Neural progenitor cell (in vitro differentiated cells): ENCODE measurements around the gene EN2. TPM values are rescaled to one million over a fixed set of nuclear protein-coding genes. Genes with fewer than 3 reads are reported as not detected.

ENCODE experiments used
- DNase-seq: peaks from one replicate; pipeline ENCODE4 v3.0.0-alpha.2; 2016; ENCODE audit warnings: low spot score
- H2AFZ ChIP-seq: fragments of 200-600 bp; sonication (generic); replicated peaks from 2 replicates; pipeline ENCODE4 v1.6.1; 2016; ENCODE audit warnings: antibody characterized with exemption
- H3F3A ChIP-seq: fragments of 200-600 bp; sonication (generic); 2 replicates; pipeline ENCODE4 v1.6.1; 2016; ENCODE audit warnings: antibody characterized with exemption, low read depth
- H3K27ac ChIP-seq: fragments of 200-600 bp; sonication (generic); 2 replicates; pipeline ENCODE4 v1.5.1; 2016; ENCODE audit warnings: mild to moderate bottlenecking
- H3K27me3 ChIP-seq: fragments of 200-600 bp; sonication (generic); 2 replicates; pipeline ENCODE4 v1.6.1; 2016; ENCODE audit warnings: mild to moderate bottlenecking, moderate library complexity
- H3K36me3 ChIP-seq: fragments of 200-600 bp; sonication (generic); 2 replicates; pipeline ENCODE4 v1.5.1; 2016
- H3K4me1 ChIP-seq: fragments of 200-600 bp; sonication (generic); 2 replicates; pipeline ENCODE4 v1.6.1; 2016; ENCODE audit warnings: mixed run types
- H3K4me2 ChIP-seq: fragments of 200-600 bp; sonication (generic); 2 replicates; pipeline ENCODE4 v1.6.1; 2016
- H3K4me3 ChIP-seq: fragments of 200-600 bp; sonication (generic); 2 replicates; pipeline ENCODE4 v1.5.1; 2016
- H3K79me2 ChIP-seq: fragments of 200-600 bp; sonication (generic); 2 replicates; pipeline ENCODE4 v1.6.1; 2016; ENCODE audit warnings: low read depth
- H3K9ac ChIP-seq: fragments of 200-600 bp; sonication (generic); 2 replicates; pipeline ENCODE4 v1.6.1; 2016
- H3K9me3 ChIP-seq: fragments of 200-600 bp; sonication (generic); 2 replicates; pipeline ENCODE4 v1.5.1; 2016; ENCODE audit warnings: low read depth
- H4K20me1 ChIP-seq: fragments of 200-600 bp; sonication (generic); 2 replicates; pipeline ENCODE4 v1.6.1; 2016; ENCODE audit warnings: low read depth
- H3K27ac Mint-ChIP-seq: 3 replicates; pipeline ENCODE4 v1.8.0; 2021; ENCODE audit warnings: mixed read lengths
- H3K27me3 Mint-ChIP-seq: 2 replicates; pipeline ENCODE4 v1.8.0; 2022; ENCODE audit warnings: low read depth, mild to moderate bottlenecking, inconsistent platforms, moderate library complexity, mixed read lengths; ENCODE audit not compliant: insufficient read depth
- H3K36me3 Mint-ChIP-seq: 3 replicates; pipeline ENCODE4 v1.8.0; 2021; ENCODE audit warnings: mixed read lengths
- H3K4me1 Mint-ChIP-seq: 3 replicates; pipeline ENCODE4 v1.8.0; 2021; ENCODE audit warnings: mixed read lengths
- H3K4me3 Mint-ChIP-seq: 3 replicates; pipeline ENCODE4 v1.8.0; 2021; ENCODE audit warnings: mild to moderate bottlenecking, moderate library complexity, mixed read lengths
- H3K9me3 Mint-ChIP-seq: 3 replicates; pipeline ENCODE4 v1.8.0; 2020; ENCODE audit warnings: mixed read lengths
- EZH2 ChIP-seq: fragments of 200-600 bp; sonication (generic); IDR thresholded peaks from 2 replicates; pipeline ENCODE4 v1.6.1; 2017; ENCODE audit warnings: antibody characterized with exemption, mild to moderate bottlenecking, moderate library complexity
- EZH2phosphoT487 ChIP-seq: fragments of 200-600 bp; sonication (generic); IDR thresholded peaks from 2 replicates; pipeline ENCODE4 v1.6.1; 2017; ENCODE audit warnings: antibody characterized with exemption
- total RNA-seq: library from RNA; depleted of rRNA; stranded (reverse); fragments of >200 nt; gene quantifications from 2 replicates; pipeline ENCODE4 v1.2.3, GENCODE V29; 2015; ENCODE audit warnings: low replicate concordance
- TF ChIP-seq, protein P1 (sequence below): fragments of 200-600 bp; sonication (generic); IDR thresholded peaks from 2 replicates; pipeline ENCODE4 v1.5.1; 2017; ENCODE audit warnings: antibody characterized with exemption, mild to moderate bottlenecking

EN2 gene
- total RNA-seq, 1 donor from 2014 or later = not detected

DNA sequence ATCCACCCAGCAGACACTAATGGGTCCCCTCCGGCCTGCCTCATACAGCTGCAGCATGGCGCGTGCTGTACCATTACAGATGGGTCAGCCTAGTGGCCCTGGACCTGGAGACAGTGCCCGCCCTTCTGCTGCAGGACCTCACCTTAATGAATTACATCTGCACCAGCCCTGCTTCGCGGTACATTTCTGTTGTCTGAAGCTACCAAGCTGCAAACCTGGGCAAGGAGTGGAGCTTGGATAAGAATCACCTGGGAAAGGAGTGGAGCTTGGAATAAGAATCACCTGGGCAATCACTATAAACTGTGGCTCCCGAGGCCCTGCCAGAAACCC lies 33.0 kb upstream of the EN2 start:
- H3K4me3 Mint-ChIP-seq = no peak overlapping the region
- Histone ChIP-seq H3F3A (no peaks in the 10 kb centered on the region), H3K9me3 (no peaks in the 10 kb centered on the region), H3K27ac (no peak overlapping the region), H3K27me3 (peaks cover 68% of the 10 kb centered on the region), H3K4me3 (no peak overlapping the region), H3K36me3 (no peaks in the 10 kb centered on the region), H3K9ac (no peak overlapping the region), H3K4me1 (no peaks in the 10 kb centered on the region), H2AFZ (no peak overlapping the region), H3K79me2 (no peaks in the 10 kb centered on the region), H3K4me2 (no peak overlapping the region), H4K20me1 (no peaks in the 10 kb centered on the region)
- peaks cover 18% of the 10 kb centered on the region for H3K27me3 Mint-ChIP-seq
- H3K27ac Mint-ChIP-seq = no peak overlapping the region
- H3K36me3 Mint-ChIP-seq = no peaks in the 10 kb centered on the region
- no peaks in the 10 kb centered on the region for H3K9me3 Mint-ChIP-seq
- H3K4me1 Mint-ChIP-seq = peaks cover 3% of the 10 kb centered on the region
- DNase-seq = no peak
- TF ChIP-seq EZH2phosphoT487 (no peak), EZH2 (no peak)
- TF ChIP-seq, protein P1, sequence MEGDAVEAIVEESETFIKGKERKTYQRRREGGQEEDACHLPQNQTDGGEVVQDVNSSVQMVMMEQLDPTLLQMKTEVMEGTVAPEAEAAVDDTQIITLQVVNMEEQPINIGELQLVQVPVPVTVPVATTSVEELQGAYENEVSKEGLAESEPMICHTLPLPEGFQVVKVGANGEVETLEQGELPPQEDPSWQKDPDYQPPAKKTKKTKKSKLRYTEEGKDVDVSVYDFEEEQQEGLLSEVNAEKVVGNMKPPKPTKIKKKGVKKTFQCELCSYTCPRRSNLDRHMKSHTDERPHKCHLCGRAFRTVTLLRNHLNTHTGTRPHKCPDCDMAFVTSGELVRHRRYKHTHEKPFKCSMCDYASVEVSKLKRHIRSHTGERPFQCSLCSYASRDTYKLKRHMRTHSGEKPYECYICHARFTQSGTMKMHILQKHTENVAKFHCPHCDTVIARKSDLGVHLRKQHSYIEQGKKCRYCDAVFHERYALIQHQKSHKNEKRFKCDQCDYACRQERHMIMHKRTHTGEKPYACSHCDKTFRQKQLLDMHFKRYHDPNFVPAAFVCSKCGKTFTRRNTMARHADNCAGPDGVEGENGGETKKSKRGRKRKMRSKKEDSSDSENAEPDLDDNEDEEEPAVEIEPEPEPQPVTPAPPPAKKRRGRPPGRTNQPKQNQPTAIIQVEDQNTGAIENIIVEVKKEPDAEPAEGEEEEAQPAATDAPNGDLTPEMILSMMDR = no peak

DNA sequence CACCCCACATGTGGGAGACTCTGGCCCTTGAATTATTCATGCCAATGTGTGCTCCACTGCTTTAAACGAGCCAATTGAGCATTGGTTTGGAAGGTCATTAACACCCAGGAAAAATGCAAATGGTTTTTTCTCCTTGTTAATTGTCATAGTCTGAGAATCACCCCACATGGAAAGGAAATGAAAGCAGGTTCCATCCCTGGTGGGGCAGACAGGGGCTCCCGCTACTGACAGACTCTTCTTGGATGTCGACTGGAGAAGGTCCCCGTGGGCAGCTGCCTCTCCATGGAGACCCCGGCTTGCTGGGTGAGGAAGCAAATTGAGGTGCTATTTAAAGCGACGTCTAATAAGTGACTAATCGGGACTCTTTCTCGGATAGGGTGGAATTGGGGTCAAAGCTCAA lies 32.0 kb upstream of the EN2 start:
- Mint-ChIP-seq H3K36me3 (no peaks in the 10 kb centered on the region), H3K27me3 (peaks cover 25% of the 10 kb centered on the region), H3K9me3 (no peaks in the 10 kb centered on the region), H3K4me3 (no peak overlapping the region), H3K4me1 (peaks cover 9% of the 10 kb centered on the region), H3K27ac (no peak overlapping the region)
- Histone ChIP-seq H3F3A (no peaks in the 10 kb centered on the region), H3K27ac (no peak overlapping the region), H2AFZ (no peak overlapping the region), H3K9ac (no peak overlapping the region), H3K9me3 (no peaks in the 10 kb centered on the region), H3K36me3 (no peaks in the 10 kb centered on the region), H3K79me2 (no peaks in the 10 kb centered on the region), H4K20me1 (no peaks in the 10 kb centered on the region), H3K4me3 (no peak overlapping the region), H3K27me3 (peaks cover 71% of the 10 kb centered on the region), H3K4me2 (no peak overlapping the region), H3K4me1 (no peaks in the 10 kb centered on the region)
- no peak for TF ChIP-seq EZH2phosphoT487
- TF ChIP-seq, protein P1 = no peak
- no peak for TF ChIP-seq EZH2
- DNase-seq = no peak

DNA sequence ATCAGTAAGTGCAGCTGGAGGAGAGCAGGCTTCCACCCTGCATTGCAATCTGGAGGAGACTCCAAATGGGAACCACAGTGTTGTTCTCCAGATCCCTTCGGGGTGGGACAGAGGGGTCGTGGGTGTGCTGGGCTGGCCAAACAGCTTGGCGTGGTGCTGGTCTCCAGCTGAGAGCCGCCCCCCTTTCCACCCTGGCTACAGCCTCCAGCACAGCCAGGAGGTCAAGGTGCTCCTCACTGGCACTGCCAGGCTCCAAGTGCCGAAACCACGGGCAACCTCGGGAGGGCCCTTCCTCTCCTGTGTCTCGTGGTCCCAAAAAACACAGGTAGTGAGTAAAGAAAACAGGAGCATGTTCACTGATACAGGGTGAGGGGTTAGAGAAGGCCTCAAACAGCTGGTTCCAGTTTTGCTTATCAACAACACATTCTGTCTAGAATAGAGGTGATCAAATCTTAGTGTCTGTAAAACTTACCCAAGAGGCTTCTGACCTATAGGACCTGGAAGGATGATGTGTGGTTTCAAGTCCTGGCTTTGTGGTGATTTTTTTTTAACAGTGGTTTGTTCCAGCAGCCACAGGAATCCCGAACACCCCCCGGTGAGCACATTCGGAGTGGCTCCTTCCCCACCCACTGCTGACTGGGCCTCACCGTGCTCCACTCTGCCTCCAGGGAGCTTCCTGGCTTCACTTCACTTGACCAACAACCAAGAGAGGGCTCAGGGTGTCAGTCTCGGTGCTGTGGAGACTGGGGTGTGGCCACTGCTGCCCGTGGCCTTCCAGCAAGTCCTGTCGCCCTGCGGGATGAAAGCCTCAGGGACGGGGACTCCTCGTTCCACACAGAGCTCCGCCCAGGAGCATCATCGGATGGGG lies 31.2 kb upstream of the EN2 start:
- H3K27ac ChIP-seq = no peak overlapping the region
- H4K20me1 ChIP-seq = no peaks in the 10 kb centered on the region
- no peak overlapping the region for H3K4me2 ChIP-seq
- Mint-ChIP-seq H3K27me3 (peaks cover 25% of the 10 kb centered on the region), H3K4me3 (no peak overlapping the region), H3K27ac (no peak overlapping the region), H3K36me3 (no peaks in the 10 kb centered on the region), H3K4me1 (peaks cover 9% of the 10 kb centered on the region), H3K9me3 (peaks cover 4% of the 10 kb centered on the region)
- H3K79me2 ChIP-seq = no peaks in the 10 kb centered on the region
- no peaks in the 10 kb centered on the region for H3F3A ChIP-seq
- H3K36me3 ChIP-seq = no peaks in the 10 kb centered on the region
- DNase-seq = no peak
- H2AFZ ChIP-seq = no peak overlapping the region
- no peak overlapping the region for H3K9ac ChIP-seq
- no peaks in the 10 kb centered on the region for H3K4me1 ChIP-seq
- H3K9me3 ChIP-seq = no peaks in the 10 kb centered on the region
- TF ChIP-seq EZH2 = no peak
- TF ChIP-seq EZH2phosphoT487 = no peak
- TF ChIP-seq, protein P1 = no peak
- H3K27me3 ChIP-seq = peaks cover 74% of the 10 kb centered on the region
- H3K4me3 ChIP-seq = no peak overlapping the region
